Vagina (tissue), 2 donors: Measurements from ENCODE around the gene TXNL4B. TPM values are rescaled to one million over a fixed set of nuclear protein-coding genes. Genes with fewer than 3 reads are reported as not detected.

ENCODE experiments used
- DNase-seq, 2 donors: peaks; one replicate each; pipeline ENCODE4 v3.0.0-alpha.2; 2017; ENCODE audit errors: extremely low spot score in 2 of 2
- H3K27ac ChIP-seq: fragments of 200-600 bp; sonication (generic); one replicate; pipeline ENCODE4 v1.5.1; 2019
- H3K27me3 ChIP-seq: fragments of 200-600 bp; sonication (generic); one replicate; pipeline ENCODE4 v1.5.1; 2019
- H3K36me3 ChIP-seq, 2 donors: fragments of 200-600 bp; sonication (generic); one replicate each; pipeline ENCODE4 v1.5.1; 2017 to 2019
- H3K4me1 ChIP-seq: fragments of 200-600 bp; sonication (generic); one replicate; pipeline ENCODE4 v1.5.1; 2019
- H3K4me3 ChIP-seq, 2 donors: fragments of 200-600 bp; sonication (generic); 1 replicate in 1 of 2; 2 replicates in 1 of 2; pipeline ENCODE4 v1.5.1; 2016 to 2019
- H3K9me3 ChIP-seq: fragments of 200-600 bp; sonication (generic); one replicate; pipeline ENCODE4 v1.5.1; 2019
- CTCF ChIP-seq, 3 experiments: fragments of 450-650 bp in 2 of 3; fragments of 200-600 bp in 1 of 3; sonication (generic) in 1 of 3; IDR thresholded peaks; one replicate each; pipeline ENCODE4 v1.5.1; 2017 to 2019; ENCODE audit warnings: antibody characterized with exemption in 3 of 3, mild to moderate bottlenecking in 2 of 3, moderate library complexity in 2 of 3
- POLR2A ChIP-seq, 2 donors: fragments of 450-650 bp; IDR thresholded peaks; one replicate each; pipeline ENCODE4 v1.6.1; 2017; ENCODE audit warnings: antibody characterized with exemption in 2 of 2, mild to moderate bottlenecking in 2 of 2, moderate library complexity in 2 of 2
- POLR2AphosphoS5 ChIP-seq, 2 donors: sonication (generic); formaldehyde crosslinking; IDR thresholded peaks; one replicate each; pipeline ENCODE4 v1.9.0; 2017; ENCODE audit warnings: antibody characterized with exemption in 2 of 2, mild to moderate bottlenecking in 2 of 2, low read depth in 1 of 2; ENCODE audit not compliant: insufficient read depth in 1 of 2
- intact Hi-C: fragments of 100-400 bp; cut with DNase I; formaldehyde crosslinking; loops from one replicate; pipeline ENCODE4 v1.15.1; 2023
- total RNA-seq: library from RNA; depleted of rRNA; stranded (reverse); fragments of >200 nt; gene quantifications from one replicate; pipeline ENCODE4 v1.2.3, GENCODE V29; 2016

TXNL4B gene
- total RNA-seq, 1 donor from 2014 or later = 12.5 TPM

GRCh38 chr16:72098936-72099335, 5.5 kb upstream of the TXNL4B start:
- TF ChIP-seq POLR2A (IDR thresholded peaks at IDR 0.05) = no peak
- no peak for TF ChIP-seq POLR2AphosphoS5 (IDR thresholded peaks at IDR 0.05; ENCODE audit: insufficient read depth in 1 of 2, low read depth in 1 of 2)
- no peak for TF ChIP-seq CTCF (IDR thresholded peaks at IDR 0.05)
- peaks cover 22% of the 10 kb centered on the region for H3K4me1 ChIP-seq
- intact Hi-C loops = no loop called here
- H3K4me3 ChIP-seq = no peak overlapping the region
- H3K27me3 ChIP-seq = no peaks in the 10 kb centered on the region
- H3K27ac ChIP-seq = no peak overlapping the region
- H3K36me3 ChIP-seq = peaks cover 0 to 76% of the 10 kb centered on the region in 2 donors
- DNase-seq = no peak
- no peaks in the 10 kb centered on the region for H3K9me3 ChIP-seq

- no peak for DNase-seq
- Histone ChIP-seq H3K36me3 (peaks cover 0 to 42% of the 10 kb centered on the region in 2 donors), H3K4me1 (peaks cover 40% of the 10 kb centered on the region), H3K9me3 (no peaks in the 10 kb centered on the region), H3K27ac (peak overlapping the region; percentile 89), H3K4me3 (peak overlapping the region; percentile 73 to 97), H3K27me3 (no peaks in the 10 kb centered on the region)
- intact Hi-C loops = no loop called here
- no peak for TF ChIP-seq POLR2A (IDR thresholded peaks at IDR 0.05)
- TF ChIP-seq CTCF (IDR thresholded peaks at IDR 0.05) = no peak
- no peak for TF ChIP-seq POLR2AphosphoS5 (IDR thresholded peaks at IDR 0.05; ENCODE audit: insufficient read depth in 1 of 2, low read depth in 1 of 2)
Measured at GRCh38 chr16:72094266-72094610, 818 bp upstream of the TXNL4B start.

DNA sequence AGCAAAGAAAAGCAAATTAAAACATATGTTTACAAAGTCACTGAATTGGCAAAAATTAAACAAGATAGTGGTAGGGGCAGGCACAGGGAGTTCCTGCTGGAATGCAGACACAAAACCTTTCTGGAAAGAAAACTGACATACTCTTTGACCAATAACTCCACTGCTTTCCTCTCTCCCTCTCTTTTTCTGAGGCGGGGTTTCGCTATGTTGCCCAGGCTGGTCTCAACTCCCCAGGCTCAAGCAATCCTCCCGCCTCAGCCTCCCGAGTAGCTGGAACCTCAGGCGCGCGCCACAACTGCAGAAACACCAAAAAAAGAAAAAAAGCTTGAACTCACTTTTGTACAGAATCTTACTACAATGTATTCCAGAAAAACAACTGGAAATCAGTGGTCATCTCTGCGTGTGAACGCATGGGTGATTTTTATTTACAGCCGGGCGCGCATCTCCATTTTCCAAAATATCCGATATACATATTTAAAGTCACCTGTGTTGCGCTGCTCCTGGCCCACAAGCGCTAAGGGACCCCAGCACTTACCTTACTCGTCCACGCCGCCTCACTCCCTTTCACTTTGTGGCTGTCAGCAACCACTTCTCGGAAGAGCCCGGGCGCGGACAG, 480 bp downstream of the TXNL4B start:
- Histone ChIP-seq H3K27ac (peak overlapping the region; percentile 71), H3K9me3 (no peaks in the 10 kb centered on the region), H3K4me3 (peak overlapping the region; percentile 73 to 97), H3K36me3 (peaks cover 0 to 43% of the 10 kb centered on the region in 2 donors), H3K27me3 (no peaks in the 10 kb centered on the region), H3K4me1 (peaks cover 40% of the 10 kb centered on the region)
- intact Hi-C loops = no loop called here
- TF ChIP-seq CTCF (IDR thresholded peaks at IDR 0.05) (no peak), POLR2AphosphoS5 (IDR thresholded peaks at IDR 0.05; ENCODE audit: insufficient read depth in 1 of 2, low read depth in 1 of 2) (no peak), POLR2A (IDR thresholded peaks at IDR 0.05) (no peak)
- no peak for DNase-seq

- no peak overlapping the region for H3K27ac ChIP-seq
- no peak overlapping the region for H3K4me3 ChIP-seq
- TF ChIP-seq POLR2A (IDR thresholded peaks at IDR 0.05) (no peak), CTCF (IDR thresholded peaks at IDR 0.05) (no peak), POLR2AphosphoS5 (IDR thresholded peaks at IDR 0.05; ENCODE audit: insufficient read depth in 1 of 2, low read depth in 1 of 2) (no peak)
- no peaks in the 10 kb centered on the region for H3K27me3 ChIP-seq
- intact Hi-C loops = no loop called here
- no peaks in the 10 kb centered on the region for H3K9me3 ChIP-seq
- peaks cover 0 to 43% of the 10 kb centered on the region in 2 donors for H3K36me3 ChIP-seq
- peaks cover 40% of the 10 kb centered on the region for H3K4me1 ChIP-seq
- DNase-seq = no peak
Measured at GRCh38 chr16:72091217-72091616, 2.2 kb downstream of the TXNL4B start.

DNA sequence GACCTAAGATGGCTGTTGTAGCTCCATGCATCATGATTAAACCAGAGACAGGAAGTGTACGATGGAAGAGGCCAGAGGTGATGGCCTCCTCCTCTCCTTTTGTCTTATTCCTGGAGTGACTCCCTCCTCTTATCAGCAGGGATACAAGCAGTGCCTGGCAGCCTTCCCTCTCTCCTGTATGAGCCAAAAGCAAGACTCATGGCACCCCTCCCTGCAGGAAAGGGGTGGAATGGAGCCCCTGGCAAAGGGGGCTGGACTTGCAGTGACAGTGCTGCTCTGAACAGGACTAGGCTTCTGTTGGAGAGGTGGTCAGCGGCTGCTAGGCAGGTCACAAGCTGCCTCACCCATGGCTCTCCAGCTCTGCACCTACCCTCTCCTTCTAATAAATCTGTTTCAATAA, 8.4 kb downstream of the TXNL4B start:
- no peak for DNase-seq
- TF ChIP-seq CTCF (IDR thresholded peaks at IDR 0.05) (no peak), POLR2AphosphoS5 (IDR thresholded peaks at IDR 0.05; ENCODE audit: insufficient read depth in 1 of 2, low read depth in 1 of 2) (no peak)
- no peak overlapping the region for H3K4me3 ChIP-seq
- no peaks in the 10 kb centered on the region for H3K9me3 ChIP-seq
- H3K4me1 ChIP-seq = no peaks in the 10 kb centered on the region
- no peak overlapping the region for H3K27ac ChIP-seq
- intact Hi-C loops = no loop called here
- H3K27me3 ChIP-seq = no peaks in the 10 kb centered on the region
- peaks cover 0 to 57% of the 10 kb centered on the region in 2 donors for H3K36me3 ChIP-seq
